ENCODE results near the gene VASN. TPM values are rescaled to one million over a fixed set of nuclear protein-coding genes. Genes with fewer than 3 reads are reported as not detected.

VASN gene
- total and polyA plus RNA-seq, 9 of the 15 experiments (the other 6 are each of a cell fraction or from before 2014, with no cell fraction given): 0.01 to 2.5 (median 0.41) TPM; not detected in 1

- TF ChIP-seq, protein P1, sequence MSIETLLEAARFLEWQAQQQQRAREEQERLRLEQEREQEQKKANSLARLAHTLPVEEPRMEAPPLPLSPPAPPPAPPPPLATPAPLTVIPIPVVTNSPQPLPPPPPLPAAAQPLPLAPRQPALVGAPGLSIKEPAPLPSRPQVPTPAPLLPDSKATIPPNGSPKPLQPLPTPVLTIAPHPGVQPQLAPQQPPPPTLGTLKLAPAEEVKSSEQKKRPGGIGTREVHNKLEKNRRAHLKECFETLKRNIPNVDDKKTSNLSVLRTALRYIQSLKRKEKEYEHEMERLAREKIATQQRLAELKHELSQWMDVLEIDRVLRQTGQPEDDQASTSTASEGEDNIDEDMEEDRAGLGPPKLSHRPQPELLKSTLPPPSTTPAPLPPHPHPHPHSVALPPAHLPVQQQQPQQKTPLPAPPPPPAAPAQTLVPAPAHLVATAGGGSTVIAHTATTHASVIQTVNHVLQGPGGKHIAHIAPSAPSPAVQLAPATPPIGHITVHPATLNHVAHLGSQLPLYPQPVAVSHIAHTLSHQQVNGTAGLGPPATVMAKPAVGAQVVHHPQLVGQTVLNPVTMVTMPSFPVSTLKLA (conservative IDR thresholded peaks at IDR 0.05): peak; percentile 47 to 69
- TF ChIP-seq RBM15 (IDR thresholded peaks at IDR 0.05; ENCODE audit: insufficient read depth, low read length) (no peak), STAT5B (CRISPR knock-in tag; IDR thresholded peaks at IDR 0.05) (no peak), ZNF277 (CRISPR knock-in tag; IDR thresholded peaks at IDR 0.05; ENCODE audit: borderline replicate concordance) (no peak), SMAD2 (IDR thresholded peaks at IDR 0.05; ENCODE audit: low read depth, low read length) (no peak), KDM5B (IDR thresholded peaks at IDR 0.05; ENCODE audit: insufficient replicate concordance, low read depth, low read length) (peak; percentile 49), NEUROD1 (IDR thresholded peaks at IDR 0.05; ENCODE audit: borderline replicate concordance, low read depth, low read length, partially characterized antibody) (no peak), YY1 (IDR thresholded peaks at IDR 0.05; ENCODE audit: borderline replicate concordance in 1 of 3, control insufficient read depth in 1 of 3, extremely low read depth in 1 of 3, insufficient read depth in 3 of 3, insufficient read length in 1 of 3, insufficient replicate concordance in 2 of 3, low read depth in 1 of 3, low read length in 2 of 3) (peak in 1 of 3 experiments; percentile 64), NR2C2 (CRISPR knock-in tag; IDR thresholded peaks at IDR 0.05) (peak; percentile 94), NR2C2 (tag; IDR thresholded peaks at IDR 0.05) (peak; percentile 99), HDAC8 (tag; IDR thresholded peaks at IDR 0.05) (0 out of 2 replicates have a peak, but pooled peaks have one; percentile 62), ZKSCAN8 (CRISPR knock-in tag; IDR thresholded peaks at IDR 0.05) (no peak)
- TF ChIP-seq, protein P2, sequence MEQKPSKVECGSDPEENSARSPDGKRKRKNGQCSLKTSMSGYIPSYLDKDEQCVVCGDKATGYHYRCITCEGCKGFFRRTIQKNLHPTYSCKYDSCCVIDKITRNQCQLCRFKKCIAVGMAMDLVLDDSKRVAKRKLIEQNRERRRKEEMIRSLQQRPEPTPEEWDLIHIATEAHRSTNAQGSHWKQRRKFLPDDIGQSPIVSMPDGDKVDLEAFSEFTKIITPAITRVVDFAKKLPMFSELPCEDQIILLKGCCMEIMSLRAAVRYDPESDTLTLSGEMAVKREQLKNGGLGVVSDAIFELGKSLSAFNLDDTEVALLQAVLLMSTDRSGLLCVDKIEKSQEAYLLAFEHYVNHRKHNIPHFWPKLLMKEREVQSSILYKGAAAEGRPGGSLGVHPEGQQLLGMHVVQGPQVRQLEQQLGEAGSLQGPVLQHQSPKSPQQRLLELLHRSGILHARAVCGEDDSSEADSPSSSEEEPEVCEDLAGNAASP (IDR thresholded peaks at IDR 0.05): no peak
- TF ChIP-seq, protein P3, sequence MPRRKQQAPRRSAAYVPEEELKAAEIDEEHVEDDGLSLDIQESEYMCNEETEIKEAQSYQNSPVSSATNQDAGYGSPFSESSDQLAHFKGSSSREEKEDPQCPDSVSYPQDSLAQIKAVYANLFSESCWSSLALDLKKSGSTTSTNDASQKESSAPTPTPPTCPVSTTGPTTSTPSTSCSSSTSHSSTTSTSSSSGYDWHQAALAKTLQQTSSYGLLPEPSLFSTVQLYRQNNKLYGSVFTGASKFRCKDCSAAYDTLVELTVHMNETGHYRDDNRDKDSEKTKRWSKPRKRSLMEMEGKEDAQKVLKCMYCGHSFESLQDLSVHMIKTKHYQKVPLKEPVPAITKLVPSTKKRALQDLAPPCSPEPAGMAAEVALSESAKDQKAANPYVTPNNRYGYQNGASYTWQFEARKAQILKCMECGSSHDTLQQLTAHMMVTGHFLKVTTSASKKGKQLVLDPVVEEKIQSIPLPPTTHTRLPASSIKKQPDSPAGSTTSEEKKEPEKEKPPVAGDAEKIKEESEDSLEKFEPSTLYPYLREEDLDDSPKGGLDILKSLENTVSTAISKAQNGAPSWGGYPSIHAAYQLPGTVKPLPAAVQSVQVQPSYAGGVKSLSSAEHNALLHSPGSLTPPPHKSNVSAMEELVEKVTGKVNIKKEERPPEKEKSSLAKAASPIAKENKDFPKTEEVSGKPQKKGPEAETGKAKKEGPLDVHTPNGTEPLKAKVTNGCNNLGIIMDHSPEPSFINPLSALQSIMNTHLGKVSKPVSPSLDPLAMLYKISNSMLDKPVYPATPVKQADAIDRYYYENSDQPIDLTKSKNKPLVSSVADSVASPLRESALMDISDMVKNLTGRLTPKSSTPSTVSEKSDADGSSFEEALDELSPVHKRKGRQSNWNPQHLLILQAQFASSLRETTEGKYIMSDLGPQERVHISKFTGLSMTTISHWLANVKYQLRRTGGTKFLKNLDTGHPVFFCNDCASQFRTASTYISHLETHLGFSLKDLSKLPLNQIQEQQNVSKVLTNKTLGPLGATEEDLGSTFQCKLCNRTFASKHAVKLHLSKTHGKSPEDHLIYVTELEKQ (CRISPR knock-in tag; IDR thresholded peaks at IDR 0.05): no peak
Measured at GRCh38 chr16:4350787-4351659, 20.6 kb upstream of the VASN start, which contains the start of gene PAM16 (continued).

Data from K562 (cell line).